MM.1S (cell line): ENCODE data around the gene TNRC6C.
A peak's percentile ranks its signal among the peaks of the same experiment; 100 is the strongest.

ENCODE experiments used
- DNase-seq: peaks from one replicate; pipeline ENCODE4 v3.0.0-alpha.2; 2015
- H2AFZ ChIP-seq: fragments of 300-600 bp; sonication (generic); 2 replicates; pipeline ENCODE4 v1.6.0; 2016; ENCODE audit warnings: antibody characterized with exemption, low read length
- H3F3A ChIP-seq: fragments of 300-600 bp; sonication (generic); 2 replicates; pipeline ENCODE4 v1.6.1; 2016; ENCODE audit warnings: mild to moderate bottlenecking, antibody characterized with exemption, low read length, moderate library complexity, mixed read lengths; ENCODE audit not compliant: insufficient read depth
- H3K27ac ChIP-seq: fragments of 300-600 bp; sonication (generic); 2 replicates; pipeline ENCODE4 v1.5.1; 2016; ENCODE audit warnings: mild to moderate bottlenecking, low read length
- H3K27me3 ChIP-seq: fragments of 300-600 bp; sonication (generic); replicated peaks from 2 replicates; pipeline ENCODE4 v1.6.0; 2016; ENCODE audit warnings: low read length; ENCODE audit not compliant: insufficient read depth
- H3K36me3 ChIP-seq: fragments of 300-600 bp; sonication (generic); replicated peaks from 2 replicates; pipeline ENCODE4 v1.6.1; 2016; ENCODE audit warnings: mild to moderate bottlenecking, low read length, mixed read lengths; ENCODE audit not compliant: insufficient read depth
- H3K4me1 ChIP-seq: fragments of 300-600 bp; sonication (generic); 2 replicates; pipeline ENCODE4 v1.6.1; 2016; ENCODE audit warnings: low read length, mixed read lengths
- H3K4me2 ChIP-seq: fragments of 300-600 bp; sonication (generic); 2 replicates; pipeline ENCODE4 v1.6.0; 2016; ENCODE audit warnings: low read depth, low read length
- H3K4me3 ChIP-seq: fragments of 300-600 bp; sonication (generic); 2 replicates; pipeline ENCODE4 v1.5.1; 2016; ENCODE audit warnings: low read length, mixed read lengths
- H3K79me2 ChIP-seq: fragments of 300-600 bp; sonication (generic); 2 replicates; pipeline ENCODE4 v1.6.1; 2016; ENCODE audit warnings: mixed run types, low read length, mixed read lengths
- H3K9ac ChIP-seq: fragments of 300-600 bp; sonication (generic); 2 replicates; pipeline ENCODE4 v1.6.1; 2016; ENCODE audit warnings: low read length, mixed read lengths
- H3K9me2 ChIP-seq: fragments of 300-600 bp; sonication (generic); replicated peaks from 2 replicates; pipeline ENCODE4 v1.6.1; 2016; ENCODE audit warnings: mild to moderate bottlenecking, low read length, mixed read lengths; ENCODE audit not compliant: insufficient read depth
- H3K9me3 ChIP-seq: fragments of 300-600 bp; sonication (generic); replicated peaks from 2 replicates; pipeline ENCODE4 v1.6.1; 2016; ENCODE audit warnings: mild to moderate bottlenecking, low read length, mixed read lengths; ENCODE audit not compliant: insufficient read depth
- H4K20me1 ChIP-seq: fragments of 300-600 bp; sonication (generic); 2 replicates; pipeline ENCODE4 v1.6.1; 2016; ENCODE audit warnings: mild to moderate bottlenecking, low read length, moderate library complexity, mixed read lengths; ENCODE audit not compliant: insufficient read depth
- CTCF ChIP-seq: fragments of 300-600 bp; sonication (generic); IDR thresholded peaks from 2 replicates; pipeline ENCODE4 v1.5.1; 2016; ENCODE audit warnings: antibody characterized with exemption, low read length, mixed read lengths
- EZH2 ChIP-seq: fragments of 300-600 bp; sonication (generic); optimal IDR thresholded peaks from 2 replicates; pipeline ENCODE3; 2017; ENCODE audit warnings: low read depth, mild to moderate bottlenecking, antibody characterized with exemption, low read length, mixed read lengths
- EZH2phosphoT487 ChIP-seq: fragments of 300-600 bp; sonication (generic); IDR thresholded peaks from 2 replicates; pipeline ENCODE4 v1.6.1; 2018; ENCODE audit warnings: antibody characterized with exemption, low read length

Gene TNRC6C

GRCh38 chr17:78130090-78130436 lies 171.6 kb downstream of the TNRC6C start:
- Histone ChIP-seq H3K4me1 (peaks cover 47% of the 10 kb centered on the region), H3K9me2 (no peaks in the 10 kb centered on the region), H2AFZ (no peak overlapping the region), H3K27me3 (no peaks in the 10 kb centered on the region), H3K4me2 (peak overlapping the region; percentile 97), H3K36me3 (peaks cover 4% of the 10 kb centered on the region), H3K9me3 (no peaks in the 10 kb centered on the region), H4K20me1 (no peaks in the 10 kb centered on the region), H3K4me3 (peak overlapping the region; percentile 74), H3K9ac (peak overlapping the region; percentile 93), H3K79me2 (peaks cover 82% of the 10 kb centered on the region), H3F3A (peaks cover 28% of the 10 kb centered on the region), H3K27ac (peak overlapping the region; percentile 83)
- peak; percentile 35 for DNase-seq
- TF ChIP-seq EZH2 = no peak
- TF ChIP-seq EZH2phosphoT487 = no peak
- no peak for TF ChIP-seq CTCF

GRCh38 chr17:78130437-78131101 lies 172.1 kb downstream of the TNRC6C start, which contains the start of gene TMC8:
TSS of gene TMC8 (plus strand) at chr17:78130771. CDS start at chr17:78131589, 818 bp downstream.
- no peak for TF ChIP-seq EZH2phosphoT487
- no peak for TF ChIP-seq CTCF
- TF ChIP-seq EZH2 = no peak
- Histone ChIP-seq H3K4me2 (peak within 1 kb of the TSS; percentile 97), H3K9me3 (no peaks in the 10 kb centered on the region), H3K9me2 (no peaks in the 10 kb centered on the region), H4K20me1 (no peaks in the 10 kb centered on the region), H3K79me2 (peaks cover 82% of the 10 kb centered on the region), H3K4me1 (peaks cover 47% of the 10 kb centered on the region), H3K9ac (peak within 1 kb of the TSS; percentile 93), H3K27me3 (no peaks in the 10 kb centered on the region), H3F3A (peaks cover 28% of the 10 kb centered on the region), H3K27ac (peak within 1 kb of the TSS; percentile 83), H3K4me3 (peak within 1 kb of the TSS; percentile 74), H3K36me3 (peaks cover 4% of the 10 kb centered on the region), H2AFZ (no peak within 1 kb of the TSS)
- peak; percentile 91 for DNase-seq

GRCh38 chr17:78131172-78132083 lies 172.9 kb downstream of the TNRC6C start:
- H3K4me2 ChIP-seq = peak overlapping the region; percentile 97
- H3K4me1 ChIP-seq = peaks cover 41% of the 10 kb centered on the region
- no peak for TF ChIP-seq EZH2phosphoT487
- TF ChIP-seq EZH2 = no peak
- no peak for TF ChIP-seq CTCF
- DNase-seq = peak; percentile 35
- H3K27ac ChIP-seq = peak overlapping the region; percentile 83
- H3K27me3 ChIP-seq = no peaks in the 10 kb centered on the region
- H4K20me1 ChIP-seq = no peaks in the 10 kb centered on the region
- H3K9ac ChIP-seq = peak overlapping the region; percentile 93
- peaks cover 34% of the 10 kb centered on the region for H3F3A ChIP-seq
- H3K9me3 ChIP-seq = no peaks in the 10 kb centered on the region
- no peaks in the 10 kb centered on the region for H3K9me2 ChIP-seq
- no peak overlapping the region for H2AFZ ChIP-seq
- H3K79me2 ChIP-seq = peaks cover 78% of the 10 kb centered on the region
- H3K4me3 ChIP-seq = peak overlapping the region; percentile 74
- peaks cover 4% of the 10 kb centered on the region for H3K36me3 ChIP-seq
